HepG2 (cell line): Measurements from ENCODE around the gene PEX3. TPM values are rescaled to one million over a fixed set of nuclear protein-coding genes. Genes with fewer than 3 reads are reported as not detected.

Source experiments
- AGO2 ChIP-seq: fragments of 200-400 bp; formaldehyde crosslinking; optimal IDR thresholded peaks from 2 replicates; pipeline ENCODE3; 2017; ENCODE audit warnings: mild to moderate bottlenecking, low read depth, low read length, moderate library complexity
- ATM ChIP-seq: fragments of 450-650 bp; IDR thresholded peaks from 2 replicates; pipeline ENCODE4 v1.7.1; 2017; ENCODE audit warnings: mild to moderate bottlenecking, borderline replicate concordance
- CERS6 ChIP-seq: sonication (generic); formaldehyde crosslinking; IDR thresholded peaks from 2 replicates; pipeline ENCODE4 v1.5.0; 2020; ENCODE audit warnings: missing genetic modification reagents
- EED ChIP-seq: sonication (generic); formaldehyde crosslinking; IDR thresholded peaks from 2 replicates; pipeline ENCODE4 v1.5.0; 2020; ENCODE audit warnings: mild to moderate bottlenecking, missing genetic modification reagents
- FOXP4 ChIP-seq: sonication (generic); formaldehyde crosslinking; IDR thresholded peaks from 2 replicates; pipeline ENCODE4 v1.4.0; 2020; ENCODE audit warnings: missing genetic modification reagents
- IRX3 ChIP-seq: sonication (generic); formaldehyde crosslinking; IDR thresholded peaks from 2 replicates; pipeline ENCODE4 v1.8.1; 2023; ENCODE audit warnings: mild to moderate bottlenecking, low read depth, missing genetic modification reagents, borderline replicate concordance
- KLF13 ChIP-seq: sonication (generic); formaldehyde crosslinking; IDR thresholded peaks from 2 replicates; pipeline ENCODE4 v1.4.0; 2020; ENCODE audit warnings: mild to moderate bottlenecking, missing genetic modification reagents
- RFX3 ChIP-seq: IDR thresholded peaks from 2 replicates; pipeline ENCODE4 v1.6.1; 2016; ENCODE audit warnings: missing biosample characterization, missing genetic modification reagents
- SP5 ChIP-seq: IDR thresholded peaks from 2 replicates; pipeline ENCODE4 v1.6.1; 2016; ENCODE audit warnings: low read depth, borderline replicate concordance
- TCF7 ChIP-seq: sonication (generic); IDR thresholded peaks from 2 replicates; pipeline ENCODE4 v1.6.1; 2016; ENCODE audit warnings: antibody characterized with exemption, low read depth
- TEAD2 ChIP-seq: sonication (generic); formaldehyde crosslinking; IDR thresholded peaks from 2 replicates; pipeline ENCODE4 v1.9.0; 2021; ENCODE audit warnings: missing genetic modification reagents
- TEAD3 ChIP-seq: optimal IDR thresholded peaks from 2 replicates; pipeline ENCODE3; 2016; ENCODE audit warnings: borderline replicate concordance
- U2AF1 ChIP-seq: fragments of 200-400 bp; formaldehyde crosslinking; optimal IDR thresholded peaks from 2 replicates; pipeline ENCODE3; 2017; ENCODE audit warnings: mild to moderate bottlenecking, low read depth, low read length
- YEATS4 ChIP-seq: sonication (generic); formaldehyde crosslinking; IDR thresholded peaks from 2 replicates; pipeline ENCODE4 v1.4.0; 2020; ENCODE audit warnings: missing genetic modification reagents, borderline replicate concordance
- ZBTB7A ChIP-seq: sonication (generic); formaldehyde crosslinking; IDR thresholded peaks from 2 replicates; pipeline ENCODE4 v1.8.0; 2022; ENCODE audit warnings: mild to moderate bottlenecking, missing genetic modification reagents
- ZNF251 ChIP-seq: sonication (generic); formaldehyde crosslinking; IDR thresholded peaks from 2 replicates; pipeline ENCODE4 v1.9.0; 2021; ENCODE audit warnings: mild to moderate bottlenecking, missing genetic modification reagents
- ZNF547 ChIP-seq: sonication (generic); formaldehyde crosslinking; IDR thresholded peaks from 2 replicates; pipeline ENCODE4 v1.5.1; 2020; ENCODE audit warnings: mild to moderate bottlenecking, missing genetic modification reagents
- ZNF558 ChIP-seq: sonication (generic); formaldehyde crosslinking; IDR thresholded peaks from 2 replicates; pipeline ENCODE4 v1.9.0; 2022; ENCODE audit warnings: mild to moderate bottlenecking, missing genetic modification reagents, borderline replicate concordance
- ZNF609 ChIP-seq: sonication (generic); formaldehyde crosslinking; IDR thresholded peaks from 2 replicates; pipeline ENCODE4 v1.4.0; 2020; ENCODE audit warnings: mild to moderate bottlenecking, missing genetic modification reagents, borderline replicate concordance
- ZNF703 ChIP-seq: sonication (generic); formaldehyde crosslinking; IDR thresholded peaks from 2 replicates; pipeline ENCODE4 v1.5.1; 2020; ENCODE audit warnings: missing genetic modification reagents, mild to moderate bottlenecking, moderate library complexity, borderline replicate concordance
- ZNF766 ChIP-seq: sonication (generic); formaldehyde crosslinking; IDR thresholded peaks from 2 replicates; pipeline ENCODE4 v1.5.0; 2020; ENCODE audit warnings: missing genetic modification reagents, borderline replicate concordance
- polyA plus RNA-seq, 8 experiments: library from polyadenylated mRNA; depleted of rRNA in 3 of 8; stranded (reverse) in 7 of 8; unstranded in 1 of 8; fragments of >200 nt; fragmentation: Illumina TruSeq in 4 of 8; extraction: Trizol in 4 of 8; gene quantifications; 2 replicates each; pipeline versions ENCODE4 v1.2.1 to v1.2.3, GENCODE V29; 2011 to 2016; ENCODE audit warnings: low read depth in 4 of 8, missing spikeins in 1 of 8, mixed read lengths in 1 of 8; ENCODE audit not compliant: insufficient read depth in 1 of 8
- total RNA-seq, 5 experiments: library from RNA; depleted of rRNA; stranded (reverse); fragments of >200 nt; fragmentation: Illumina TruSeq; extraction: Trizol; gene quantifications; 2 replicates each; pipeline ENCODE4 v1.2.3, GENCODE V29; 2016; ENCODE audit warnings: low read depth in 1 of 5

The PEX3 gene
- total and polyA plus RNA-seq, 2 of the 13 experiments (the other 11 are each of a cell fraction or from before 2014, with no cell fraction given), result 30.9 to 40.8 TPM

GRCh38 chr6:143510991-143511891 lies 60.6 kb downstream of the PEX3 start, which contains the start of gene FUCA2 (continued):
- TF ChIP-seq ZNF609 (CRISPR knock-in tag) (peak; percentile 34), EED (CRISPR knock-in tag) (peak; percentile 97), IRX3 (peak; percentile 94), ATM (no peak), KLF13 (CRISPR knock-in tag) (no peak), AGO2 (peak; percentile 95), ZNF558 (no peak), ZBTB7A (CRISPR knock-in tag) (peak; percentile 34; the same call in 1 of the 2 replicates), TCF7 (no peak), ZNF703 (CRISPR knock-in tag) (peak; percentile 90; the same call in 1 of the 2 replicates), RFX3 (no peak), FOXP4 (peak; percentile 54), ZNF547 (CRISPR knock-in tag) (peak; percentile 96), ZNF251 (CRISPR knock-in tag) (no peak), YEATS4 (CRISPR knock-in tag) (peak; percentile 96), U2AF1 (peak; percentile 75), TEAD2 (peak; percentile 87), SP5 (CRISPR knock-in tag) (no peak), ZNF766 (CRISPR knock-in tag) (peak; percentile 94), CERS6 (CRISPR knock-in tag) (0 out of 2 replicates have a peak, but pooled peaks have one; percentile 36), TEAD3 (CRISPR knock-in tag) (peak; percentile 67)
